ENCODE data around the gene REV3L. TPM values are rescaled to one million over a fixed set of nuclear protein-coding genes. Genes with fewer than 3 reads are reported as not detected.

Gene REV3L
- total and polyA plus RNA-seq, 9 of the 15 experiments (the other 6 are each of a cell fraction or from before 2014, with no cell fraction given): 5.5 to 24.4 (median 14.4) TPM

DNA sequence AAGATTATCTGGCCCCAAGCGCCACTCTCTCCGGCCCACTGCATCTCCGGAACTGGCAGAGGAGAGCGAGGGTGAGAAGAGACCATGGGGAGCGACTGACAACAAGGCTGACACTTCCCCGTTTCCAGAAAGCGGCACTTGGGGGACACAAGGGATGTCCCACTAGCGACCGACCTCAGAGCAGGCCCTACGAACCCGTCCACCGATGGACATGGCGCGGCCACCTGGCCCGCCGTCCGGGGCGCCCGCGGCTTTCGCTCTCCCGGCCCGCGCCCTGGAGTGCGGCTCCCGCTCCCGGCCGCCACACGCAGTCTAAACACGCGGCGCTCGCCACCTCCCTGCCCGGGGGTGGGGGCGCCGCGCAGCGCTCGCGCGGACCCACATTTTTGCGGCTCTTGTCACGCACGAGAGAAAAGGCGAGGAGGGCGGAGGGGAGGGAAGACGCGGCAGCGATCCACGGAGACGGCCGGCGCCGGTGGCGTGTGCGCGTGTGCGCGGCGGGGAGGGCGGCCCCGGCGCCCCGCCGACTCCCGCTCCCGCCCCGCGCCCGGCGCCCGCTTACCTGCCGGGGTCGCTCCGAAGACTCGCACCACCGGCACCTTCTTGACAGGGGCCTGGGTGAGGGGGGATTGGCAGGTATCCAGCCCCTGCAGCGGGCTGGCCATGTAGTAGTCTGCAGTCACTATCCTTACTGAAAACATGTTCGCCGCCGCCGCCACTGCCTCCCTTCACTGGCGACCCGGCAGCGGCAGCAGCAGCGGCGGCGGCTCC is 645 bp downstream of the REV3L start (continued):
- TF ChIP-seq, protein P1, sequence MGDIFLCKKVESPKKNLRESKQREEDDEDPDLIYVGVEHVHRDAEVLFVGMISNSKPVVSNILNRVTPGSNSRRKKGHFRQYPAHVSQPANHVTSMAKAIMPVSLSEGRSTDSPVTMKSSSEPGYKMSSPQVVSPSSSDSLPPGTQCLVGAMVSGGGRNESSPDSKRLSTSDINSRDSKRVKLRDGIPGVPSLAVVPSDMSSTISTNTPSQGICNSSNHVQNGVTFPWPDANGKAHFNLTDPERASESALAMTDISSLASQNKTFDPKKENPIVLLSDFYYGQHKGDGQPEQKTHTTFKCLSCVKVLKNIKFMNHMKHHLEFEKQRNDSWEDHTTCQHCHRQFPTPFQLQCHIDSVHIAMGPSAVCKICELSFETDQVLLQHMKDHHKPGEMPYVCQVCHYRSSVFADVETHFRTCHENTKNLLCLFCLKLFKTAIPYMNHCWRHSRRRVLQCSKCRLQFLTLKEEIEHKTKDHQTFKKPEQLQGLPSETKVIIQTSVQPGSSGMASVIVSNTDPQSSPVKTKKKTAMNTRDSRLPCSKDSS (IDR thresholded peaks at IDR 0.05; ENCODE audit: low read depth, partially characterized antibody): no peak
- TF ChIP-seq KDM4B (IDR thresholded peaks at IDR 0.05; ENCODE audit: borderline replicate concordance in 2 of 2, low read depth in 1 of 2) (no peak), SMAD1 (IDR thresholded peaks at IDR 0.05; ENCODE audit: low read depth, low read length, partially characterized antibody) (no peak), ZNF436 (CRISPR knock-in tag; IDR thresholded peaks at IDR 0.05) (no peak), ZNF146 (CRISPR knock-in tag; IDR thresholded peaks at IDR 0.05; ENCODE audit: unreplicated experiment) (no peak), ZFP30 (CRISPR knock-in tag; IDR thresholded peaks at IDR 0.05; ENCODE audit: borderline replicate concordance) (no peak), ZNF3 (CRISPR knock-in tag; IDR thresholded peaks at IDR 0.05) (no peak), DMBX1 (CRISPR knock-in tag; IDR thresholded peaks at IDR 0.05; ENCODE audit: borderline replicate concordance) (no peak), PURB (CRISPR knock-in tag; IDR thresholded peaks at IDR 0.05; ENCODE audit: low read depth) (no peak), HNRNPUL1 (IDR thresholded peaks at IDR 0.05; ENCODE audit: low read length) (no peak), DIDO1 (tag; IDR thresholded peaks at IDR 0.05; ENCODE audit: low read depth) (no peak), HMGN3 (IDR thresholded peaks at IDR 0.05; ENCODE audit: borderline replicate concordance, extremely low read depth, insufficient read length, low read depth, low read length) (no peak), SRSF9 (IDR thresholded peaks at IDR 0.05; ENCODE audit: borderline replicate concordance, low read depth, low read length) (no peak), ZBTB8A (IDR thresholded peaks at IDR 0.05; ENCODE audit: partially characterized antibody) (no peak), ZNF408 (CRISPR knock-in tag; IDR thresholded peaks at IDR 0.05; ENCODE audit: low read depth) (no peak), ZNF24 (IDR thresholded peaks at IDR 0.05) (no peak)
- TF ChIP-seq, protein P2, sequence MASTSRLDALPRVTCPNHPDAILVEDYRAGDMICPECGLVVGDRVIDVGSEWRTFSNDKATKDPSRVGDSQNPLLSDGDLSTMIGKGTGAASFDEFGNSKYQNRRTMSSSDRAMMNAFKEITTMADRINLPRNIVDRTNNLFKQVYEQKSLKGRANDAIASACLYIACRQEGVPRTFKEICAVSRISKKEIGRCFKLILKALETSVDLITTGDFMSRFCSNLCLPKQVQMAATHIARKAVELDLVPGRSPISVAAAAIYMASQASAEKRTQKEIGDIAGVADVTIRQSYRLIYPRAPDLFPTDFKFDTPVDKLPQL (IDR thresholded peaks at IDR 0.05; ENCODE audit: extremely low read depth, insufficient read length): no peak
- TF ChIP-seq, protein P3, sequence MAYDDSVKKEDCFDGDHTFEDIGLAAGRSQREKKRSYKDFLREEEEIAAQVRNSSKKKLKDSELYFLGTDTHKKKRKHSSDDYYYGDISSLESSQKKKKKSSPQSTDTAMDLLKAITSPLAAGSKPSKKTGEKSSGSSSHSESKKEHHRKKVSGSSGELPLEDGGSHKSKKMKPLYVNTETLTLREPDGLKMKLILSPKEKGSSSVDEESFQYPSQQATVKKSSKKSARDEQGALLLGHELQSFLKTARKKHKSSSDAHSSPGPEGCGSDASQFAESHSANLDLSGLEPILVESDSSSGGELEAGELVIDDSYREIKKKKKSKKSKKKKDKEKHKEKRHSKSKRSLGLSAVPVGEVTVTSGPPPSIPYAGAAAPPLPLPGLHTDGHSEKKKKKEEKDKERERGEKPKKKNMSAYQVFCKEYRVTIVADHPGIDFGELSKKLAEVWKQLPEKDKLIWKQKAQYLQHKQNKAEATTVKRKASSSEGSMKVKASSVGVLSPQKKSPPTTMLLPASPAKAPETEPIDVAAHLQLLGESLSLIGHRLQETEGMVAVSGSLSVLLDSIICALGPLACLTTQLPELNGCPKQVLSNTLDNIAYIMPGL (CRISPR knock-in tag; IDR thresholded peaks at IDR 0.05): no peak; the same call in 1 of the 2 replicates
- TF ChIP-seq, protein P4, sequence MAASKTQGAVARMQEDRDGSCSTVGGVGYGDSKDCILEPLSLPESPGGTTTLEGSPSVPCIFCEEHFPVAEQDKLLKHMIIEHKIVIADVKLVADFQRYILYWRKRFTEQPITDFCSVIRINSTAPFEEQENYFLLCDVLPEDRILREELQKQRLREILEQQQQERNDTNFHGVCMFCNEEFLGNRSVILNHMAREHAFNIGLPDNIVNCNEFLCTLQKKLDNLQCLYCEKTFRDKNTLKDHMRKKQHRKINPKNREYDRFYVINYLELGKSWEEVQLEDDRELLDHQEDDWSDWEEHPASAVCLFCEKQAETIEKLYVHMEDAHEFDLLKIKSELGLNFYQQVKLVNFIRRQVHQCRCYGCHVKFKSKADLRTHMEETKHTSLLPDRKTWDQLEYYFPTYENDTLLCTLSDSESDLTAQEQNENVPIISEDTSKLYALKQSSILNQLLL (CRISPR knock-in tag; IDR thresholded peaks at IDR 0.05; ENCODE audit: borderline replicate concordance): no peak
- TF ChIP-seq, protein P5, sequence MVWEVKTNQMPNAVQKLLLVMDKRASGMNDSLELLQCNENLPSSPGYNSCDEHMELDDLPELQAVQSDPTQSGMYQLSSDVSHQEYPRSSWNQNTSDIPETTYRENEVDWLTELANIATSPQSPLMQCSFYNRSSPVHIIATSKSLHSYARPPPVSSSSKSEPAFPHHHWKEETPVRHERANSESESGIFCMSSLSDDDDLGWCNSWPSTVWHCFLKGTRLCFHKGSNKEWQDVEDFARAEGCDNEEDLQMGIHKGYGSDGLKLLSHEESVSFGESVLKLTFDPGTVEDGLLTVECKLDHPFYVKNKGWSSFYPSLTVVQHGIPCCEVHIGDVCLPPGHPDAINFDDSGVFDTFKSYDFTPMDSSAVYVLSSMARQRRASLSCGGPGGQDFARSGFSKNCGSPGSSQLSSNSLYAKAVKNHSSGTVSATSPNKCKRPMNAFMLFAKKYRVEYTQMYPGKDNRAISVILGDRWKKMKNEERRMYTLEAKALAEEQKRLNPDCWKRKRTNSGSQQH (CRISPR knock-in tag; IDR thresholded peaks at IDR 0.05): no peak
